Epithelial cell of alveolus of lung (primary cell): ENCODE data around the gene KCNIP1. TPM values are rescaled to one million over a fixed set of nuclear protein-coding genes. Genes with fewer than 3 reads are reported as not detected.

Experiments used
- total RNA-seq: library from RNA; depleted of rRNA; stranded (reverse); fragments of >200 nt; gene quantifications from 2 replicates; pipeline ENCODE4 v1.2.1, GENCODE V29; 2015

KCNIP1 gene
- not detected in 2 replicates for total RNA-seq

DNA sequence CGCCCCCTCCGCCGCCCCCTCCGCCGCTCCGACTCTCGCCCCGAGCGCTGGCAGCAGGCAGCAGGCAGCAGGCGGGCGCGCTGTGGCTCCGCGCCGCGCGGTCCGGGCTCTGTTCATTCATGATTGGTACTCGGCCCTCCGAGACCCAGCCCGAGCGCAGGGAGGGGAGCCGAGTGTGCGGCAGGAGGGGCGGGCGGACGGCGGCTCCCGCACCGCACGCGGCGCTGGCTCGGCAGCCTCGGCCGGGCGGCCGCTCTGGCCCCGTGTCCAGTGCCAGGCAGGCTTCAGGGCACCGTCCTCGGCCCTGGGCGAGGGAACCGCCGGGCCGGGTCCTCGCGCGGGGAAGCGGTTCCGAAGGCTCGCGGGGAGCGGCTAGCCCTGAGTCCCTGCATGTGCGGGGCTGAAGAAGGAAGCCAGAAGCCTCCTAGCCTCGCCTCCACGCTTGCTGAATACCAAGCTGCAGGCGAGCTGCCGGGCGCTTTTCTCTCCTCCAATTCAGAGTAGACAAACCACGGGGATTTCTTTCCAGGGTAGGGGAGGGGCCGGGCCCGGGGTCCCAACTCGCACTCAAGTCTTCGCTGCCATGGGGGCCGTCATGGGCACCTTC, at the start of gene KCNIP1:
Gene KCNIP1 (plus strand): TSS at position 31 of the 607 bp plus-strand sequence.

DNA sequence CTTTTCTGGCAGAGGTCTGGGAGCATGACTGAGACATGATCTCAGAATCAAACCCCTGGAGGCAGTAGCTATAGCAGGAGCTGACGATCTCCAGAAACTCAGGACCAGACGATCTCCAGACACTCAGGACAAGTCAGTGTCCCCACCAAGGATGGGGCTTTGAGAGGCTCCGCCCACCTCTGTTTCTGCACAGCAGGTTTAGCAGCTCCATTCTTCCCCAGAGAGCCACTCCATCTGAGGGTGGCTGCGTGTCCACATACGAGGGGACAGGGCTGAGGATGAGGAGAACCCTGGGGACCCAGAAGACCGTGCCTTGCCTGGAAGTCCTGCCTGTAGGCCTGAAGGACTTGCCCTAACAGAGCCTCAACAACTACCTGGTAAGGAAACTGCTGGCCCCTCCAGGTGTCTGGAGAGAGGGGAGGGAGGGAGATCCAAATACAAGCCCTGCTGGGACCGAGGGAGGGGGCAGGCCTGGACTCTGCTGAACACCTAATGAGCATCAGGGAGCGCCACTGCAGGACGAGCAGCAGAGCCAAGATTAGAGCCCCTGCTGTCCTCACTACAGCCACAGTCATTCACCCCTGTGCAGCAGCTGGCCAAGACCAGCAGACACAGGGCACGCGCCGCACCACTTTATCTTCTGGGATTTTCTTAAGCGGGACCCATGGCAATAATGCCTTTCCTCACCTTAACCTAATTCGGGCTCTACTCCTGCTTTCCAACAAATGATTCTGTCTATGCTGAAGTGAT, 279.9 kb downstream of the KCNIP1 start, which contains the start of gene GABRP:
Gene GABRP (plus strand): TSS at position 228 of the 750 bp plus-strand sequence. CDS start 4,891 bp downstream, outside the sequence.

Other genes starting within 250 kb of the KCNIP1 start
- gene LCP2, start 206.2 kb upstream of the KCNIP1 start, total RNA-seq, result under 0.01 TPM in 1 of 2 replicates, not detected in the other
- gene KCNMB1, start 114.7 kb upstream of the KCNIP1 start, total RNA-seq, result not detected in 2 replicates